Measurements from ENCODE around the gene STAT4. TPM values are rescaled to one million over a fixed set of nuclear protein-coding genes. Genes with fewer than 3 reads are reported as not detected.
A peak's percentile ranks its signal among the peaks of the same experiment; 100 is the strongest.

Gene STAT4
- total RNA-seq, 2 experiments from 2014 or later: 70.8 to 72.2 TPM

- DNase-seq (peak; percentile 61), ATAC-seq (peak; percentile 59)
- peak overlapping the region; percentile 82 for H3K27ac Mint-ChIP-seq
- no peaks in the 10 kb centered on the region for H3K27me3 Mint-ChIP-seq
- peaks cover 7% of the 10 kb centered on the region for H3K9me3 Mint-ChIP-seq
- ChIA-PET POLR2A (interaction anchor here (0.9 to 1.5 kb wide), 9 partner anchors 10 to 55 kb away, joined by 3 to 6 read pairs (median 4); partner anchors contain the start of gene STAT4), CTCF (interaction anchor here (0.6 to 2.6 kb wide), 9 partner anchors 10 to 558 kb away, joined by 3 to 11 read pairs (median 5); no protein-coding TSS in a partner anchor)
- TF ChIP-seq CTCF (IDR thresholded peaks at IDR 0.05): no peak
- peaks cover 73% of the 10 kb centered on the region for H3K36me3 Mint-ChIP-seq (ENCODE audit: low read depth)
- H3K4me3 Mint-ChIP-seq: peak overlapping the region; percentile 25
- peaks cover 72% of the 10 kb centered on the region for H3K4me1 Mint-ChIP-seq (ENCODE audit: low read depth)
- intact Hi-C loops (cut with micrococcal nuclease): no loop called here
These were observed 24.3 kb downstream of the STAT4 start for GRCh38 chr2:191126386-191127085.

- H3K9me3 Mint-ChIP-seq: peaks cover 7% of the 10 kb centered on the region
- ChIA-PET CTCF (interaction anchor here (1.1 to 2.6 kb wide), 7 partner anchors 9 to 73 kb away, joined by 3 to 11 read pairs (median 5); no protein-coding TSS in a partner anchor), POLR2A (interaction anchor here (0.9 to 1.5 kb wide), 7 partner anchors 9 to 54 kb away, joined by 3 to 5 read pairs (median 4); no protein-coding TSS in a partner anchor)
- ATAC-seq (no peak), DNase-seq (no peak)
- H3K27ac Mint-ChIP-seq: peak overlapping the region; percentile 44
- intact Hi-C loops (cut with micrococcal nuclease): no loop called here
- H3K27me3 Mint-ChIP-seq: no peaks in the 10 kb centered on the region
- peaks cover 76% of the 10 kb centered on the region for H3K36me3 Mint-ChIP-seq (ENCODE audit: low read depth)
- H3K4me1 Mint-ChIP-seq (ENCODE audit: low read depth): peaks cover 66% of the 10 kb centered on the region
- H3K4me3 Mint-ChIP-seq: no peak overlapping the region
- TF ChIP-seq CTCF (IDR thresholded peaks at IDR 0.05): no peak
These were observed 25.1 kb downstream of the STAT4 start for GRCh38 chr2:191125646-191126045.

- ATAC-seq: peak; percentile 31
- ChIA-PET POLR2A (interaction anchor here (0.6 to 1.0 kb wide), 3 partner anchors 9 to 1002 kb away, joined by 3 to 4 read pairs (median 3); no protein-coding TSS in a partner anchor), CTCF (interaction anchor here (1.0 to 1.3 kb wide), 3 partner anchors 26 to 70 kb away, joined by 3 to 4 read pairs (median 3); no protein-coding TSS in a partner anchor)
- Mint-ChIP-seq H3K4me3 (no peak overlapping the region), H3K4me1 (ENCODE audit: low read depth) (peaks cover 61% of the 10 kb centered on the region), H3K27ac (peak overlapping the region; percentile 60), H3K27me3 (no peaks in the 10 kb centered on the region), H3K36me3 (ENCODE audit: low read depth) (peaks cover 77% of the 10 kb centered on the region), H3K9me3 (peaks cover 4% of the 10 kb centered on the region)
- TF ChIP-seq CTCF (IDR thresholded peaks at IDR 0.05): no peak
- intact Hi-C loops (cut with micrococcal nuclease): no loop called here
- no peak for DNase-seq
These were observed 28.0 kb downstream of the STAT4 start for GRCh38 chr2:191122638-191123294.

GRCh38 chr2:191117341-191117740, 33.5 kb downstream of the STAT4 start:
- TF ChIP-seq CTCF (IDR thresholded peaks at IDR 0.05): no peak
- no peak overlapping the region for H3K27ac Mint-ChIP-seq
- intact Hi-C loops (cut with micrococcal nuclease): no loop called here
- H3K36me3 Mint-ChIP-seq (ENCODE audit: low read depth): peaks cover 82% of the 10 kb centered on the region
- H3K4me3 Mint-ChIP-seq: no peak overlapping the region
- ChIA-PET POLR2A (interaction anchor here (1.2 kb wide), 1 partner anchor 9 kb away, joined by 4 read pairs; no protein-coding TSS in a partner anchor), CTCF (interaction anchor here (2.4 kb wide), 1 partner anchor 9 kb away, joined by 7 read pairs; no protein-coding TSS in a partner anchor)
- no peaks in the 10 kb centered on the region for H3K27me3 Mint-ChIP-seq
- ATAC-seq: no peak
- H3K9me3 Mint-ChIP-seq: peaks cover 3% of the 10 kb centered on the region
- H3K4me1 Mint-ChIP-seq (ENCODE audit: low read depth): peaks cover 66% of the 10 kb centered on the region
- DNase-seq: no peak

All from activated CD8-positive, alpha-beta T cell treated with anti-CD3 and anti-CD28 coated beads for 36 hours (primary cell).